Mucosa of rectum (tissue), 2 donors: ENCODE data around the gene RGMB.

Experiments
- H3K27ac ChIP-seq, 2 donors: one replicate each; pipeline ENCODE4 v1.7.0; 2013; ENCODE audit warnings: inconsistent platforms in 2 of 2, low read depth in 2 of 2, low read length in 2 of 2
- H3K27me3 ChIP-seq, 2 donors: one replicate each; pipeline ENCODE4 v1.7.0; 2013; ENCODE audit warnings: low read length in 2 of 2; ENCODE audit not compliant: control insufficient read depth in 2 of 2, insufficient read depth in 2 of 2
- H3K36me3 ChIP-seq, 2 donors: one replicate each; pipeline ENCODE4 v1.7.0; 2013; ENCODE audit warnings: low read length in 2 of 2; ENCODE audit not compliant: control insufficient read depth in 2 of 2, insufficient read depth in 2 of 2
- H3K4me1 ChIP-seq, 2 donors: one replicate each; pipeline ENCODE4 v1.7.0; 2013; ENCODE audit warnings: low read length in 2 of 2, mild to moderate bottlenecking in 1 of 2; ENCODE audit not compliant: control insufficient read depth in 2 of 2, insufficient read depth in 2 of 2
- H3K4me3 ChIP-seq, 2 donors: one replicate each; pipeline ENCODE4 v1.7.0; 2013; ENCODE audit warnings: low read length in 2 of 2
- H3K9ac ChIP-seq, 2 donors: one replicate each; pipeline ENCODE4 v1.7.0; 2013; ENCODE audit warnings: low read length in 2 of 2, low read depth in 1 of 2, mild to moderate bottlenecking in 1 of 2
- H3K9me3 ChIP-seq, 2 donors: one replicate each; pipeline ENCODE4 v1.7.0; 2013; ENCODE audit warnings: low read length in 2 of 2; ENCODE audit not compliant: control insufficient read depth in 2 of 2
- donor health status: healthy.
- donor health status: Normal muscosa, but diverticular disease.

RGMB gene

GRCh38 chr5:98781964-98782363 lies 8.5 kb downstream of the RGMB start:
- H3K27ac ChIP-seq = no peak overlapping the region
- no peaks in the 10 kb centered on the region for H3K27me3 ChIP-seq
- H3K4me3 ChIP-seq = no peak overlapping the region
- peaks cover 7 to 27% of the 10 kb centered on the region in 2 donors for H3K36me3 ChIP-seq
- no peaks in the 10 kb centered on the region for H3K9me3 ChIP-seq
- H3K9ac ChIP-seq = no peak overlapping the region
- H3K4me1 ChIP-seq = peaks cover 22 to 55% of the 10 kb centered on the region in 2 donors

DNA sequence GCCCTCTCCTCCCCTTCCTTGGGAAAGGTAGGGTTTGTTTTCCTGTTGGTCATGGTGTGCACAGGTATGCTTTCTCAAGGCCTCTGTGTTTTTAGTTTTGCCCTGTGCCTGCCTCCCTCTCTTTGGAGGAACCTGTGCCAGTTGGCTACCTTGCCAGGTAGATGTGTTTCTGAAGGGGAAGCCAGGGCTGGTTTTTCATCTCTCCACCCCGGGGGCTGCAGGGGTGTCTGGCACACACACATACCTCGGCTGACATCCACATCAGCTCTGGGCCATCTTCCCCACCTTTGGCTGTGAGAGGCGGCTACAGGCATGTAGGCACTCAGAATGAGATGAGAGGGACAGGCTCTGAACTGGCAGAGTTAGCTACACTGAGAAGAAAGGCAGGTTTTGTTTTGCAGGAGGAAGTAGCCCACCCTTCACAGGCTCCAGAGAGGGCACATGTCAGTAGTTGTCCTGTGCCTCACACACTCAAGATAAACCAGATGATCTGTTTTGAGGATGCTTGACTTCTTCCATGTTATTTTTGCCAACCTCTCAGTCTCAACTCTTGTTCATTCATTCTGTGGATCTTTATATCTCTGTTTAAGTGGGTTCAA lies 9.7 kb downstream of the RGMB start:
- Histone ChIP-seq H3K9ac (no peak overlapping the region), H3K27me3 (no peaks in the 10 kb centered on the region), H3K4me1 (peaks cover 34 to 61% of the 10 kb centered on the region in 2 donors), H3K36me3 (peaks cover 7 to 29% of the 10 kb centered on the region in 2 donors), H3K4me3 (peak overlapping the region in 1 of 2 donors; percentile 17), H3K9me3 (no peaks in the 10 kb centered on the region), H3K27ac (peak overlapping the region in 1 of 2 donors; percentile 9)

GRCh38 chr5:98784411-98784810 lies 10.9 kb downstream of the RGMB start:
- H3K4me3 ChIP-seq = no peak overlapping the region
- peaks cover 35 to 67% of the 10 kb centered on the region in 2 donors for H3K4me1 ChIP-seq
- H3K27me3 ChIP-seq = no peaks in the 10 kb centered on the region
- H3K36me3 ChIP-seq = peaks cover 7 to 29% of the 10 kb centered on the region in 2 donors
- no peak overlapping the region for H3K27ac ChIP-seq
- H3K9ac ChIP-seq = no peak overlapping the region
- no peaks in the 10 kb centered on the region for H3K9me3 ChIP-seq

- no peaks in the 10 kb centered on the region for H3K9me3 ChIP-seq
- H3K4me1 ChIP-seq = peaks cover 31 to 61% of the 10 kb centered on the region in 2 donors
- H3K27ac ChIP-seq = peak overlapping the region; percentile 24 to 71
- no peak overlapping the region for H3K4me3 ChIP-seq
- H3K36me3 ChIP-seq = peaks cover 4 to 23% of the 10 kb centered on the region in 2 donors
- no peak overlapping the region for H3K9ac ChIP-seq
- H3K27me3 ChIP-seq = no peaks in the 10 kb centered on the region
These were observed 11.8 kb downstream of the RGMB start for GRCh38 chr5:98785244-98785643.

DNA sequence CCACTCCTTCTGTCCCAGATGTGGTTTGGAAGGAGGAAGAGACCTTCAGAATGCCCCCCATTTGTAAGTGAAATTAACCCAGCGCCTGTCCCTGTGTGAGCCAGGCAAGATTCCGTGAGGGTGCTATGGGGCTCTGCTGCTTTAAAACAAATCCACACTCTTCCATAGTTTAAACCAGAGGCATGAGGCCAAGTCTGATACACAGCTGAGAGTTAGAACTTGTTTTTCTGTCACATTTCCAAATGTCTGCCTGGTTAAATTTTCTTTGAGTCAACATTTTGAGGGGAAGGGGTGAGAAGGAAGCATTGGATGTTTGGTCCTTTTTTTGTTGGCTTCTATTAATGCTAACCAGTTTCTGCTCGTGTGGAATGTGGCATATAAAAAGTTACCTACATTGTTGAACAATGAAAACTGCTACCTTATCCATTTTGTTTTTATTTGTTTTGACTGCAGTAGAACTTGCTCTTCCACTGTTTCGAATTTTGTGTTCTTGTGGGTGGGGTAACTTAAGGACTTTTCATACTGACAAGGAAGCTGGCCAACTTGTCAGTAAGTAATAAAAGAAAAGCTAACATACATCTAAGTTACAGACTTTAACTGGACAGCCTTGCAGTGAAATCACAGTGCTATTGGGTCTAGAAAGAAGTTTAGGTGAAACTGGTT lies 12.9 kb downstream of the RGMB start:
- H3K36me3 ChIP-seq = peaks cover 4 to 19% of the 10 kb centered on the region in 2 donors

DNA sequence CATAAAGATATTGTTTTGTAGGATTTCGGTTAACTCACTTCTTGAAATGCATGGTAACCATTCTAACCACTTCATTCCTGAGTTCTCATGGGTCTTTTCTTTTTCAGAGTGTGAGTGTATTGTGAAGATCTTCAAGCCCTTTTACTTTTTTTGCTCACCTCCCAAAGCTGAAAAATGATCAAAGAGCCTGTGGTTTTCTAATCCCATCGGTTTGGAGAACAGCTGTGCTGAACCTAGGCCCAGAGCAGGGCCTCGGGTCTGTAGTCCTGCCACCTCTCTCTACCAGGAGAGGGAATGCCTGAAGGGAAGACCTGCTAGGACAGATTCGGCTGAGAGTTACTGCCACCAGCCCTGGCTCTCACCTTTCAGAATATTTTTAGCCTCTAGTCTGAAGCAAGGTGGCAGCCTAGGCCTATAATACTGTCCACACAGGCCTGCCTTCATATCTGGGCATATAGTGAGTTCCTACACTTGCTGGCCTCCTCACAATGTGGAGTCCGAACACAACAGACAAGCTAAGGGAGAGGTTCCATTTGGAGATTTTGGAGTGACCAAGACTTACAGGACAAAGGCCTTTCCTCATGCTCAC lies 13.8 kb downstream of the RGMB start:
- Histone ChIP-seq H3K36me3 (peaks cover 4 to 13% of the 10 kb centered on the region in 2 donors), H3K9me3 (no peaks in the 10 kb centered on the region), H3K27ac (peak overlapping the region; percentile 59 to 63), H3K27me3 (no peaks in the 10 kb centered on the region), H3K9ac (peak overlapping the region; percentile 9 to 16), H3K4me3 (peak overlapping the region in 1 of 2 donors; percentile 43), H3K4me1 (peaks cover 35 to 57% of the 10 kb centered on the region in 2 donors)

More for the DNA sequence above, 12.9 kb downstream of the RGMB start:
- Histone ChIP-seq H3K4me3 (peak overlapping the region; percentile 9 to 11), H3K27me3 (no peaks in the 10 kb centered on the region), H3K9ac (peak overlapping the region in 1 of 2 donors; percentile 5), H3K9me3 (no peaks in the 10 kb centered on the region), H3K4me1 (peaks cover 37 to 54% of the 10 kb centered on the region in 2 donors), H3K27ac (peak overlapping the region; percentile 63 to 71)

- no peak overlapping the region for H3K27ac ChIP-seq
- H3K9ac ChIP-seq = no peak overlapping the region
- H3K9me3 ChIP-seq = no peaks in the 10 kb centered on the region
- peaks cover 35 to 53% of the 10 kb centered on the region in 2 donors for H3K4me1 ChIP-seq
- H3K27me3 ChIP-seq = no peaks in the 10 kb centered on the region
- H3K36me3 ChIP-seq = peaks cover 5 to 14% of the 10 kb centered on the region in 2 donors
- H3K4me3 ChIP-seq = no peak overlapping the region
These were observed 15.6 kb downstream of the RGMB start for GRCh38 chr5:98789029-98789428.

- no peak overlapping the region for H3K27ac ChIP-seq
- peaks cover 23 to 45% of the 10 kb centered on the region in 2 donors for H3K4me1 ChIP-seq
These were observed 17.6 kb downstream of the RGMB start for GRCh38 chr5:98791001-98791519.

GRCh38 chr5:98791898-98792580 lies 18.6 kb downstream of the RGMB start:
- peaks cover 19 to 38% of the 10 kb centered on the region in 2 donors for H3K4me1 ChIP-seq

More at GRCh38 chr5:98791001-98791519, 17.6 kb downstream of the RGMB start:
- no peak overlapping the region for H3K4me3 ChIP-seq
- H3K36me3 ChIP-seq = peaks cover 5 to 10% of the 10 kb centered on the region in 2 donors
- H3K9me3 ChIP-seq = no peaks in the 10 kb centered on the region
- no peaks in the 10 kb centered on the region for H3K27me3 ChIP-seq
- H3K9ac ChIP-seq = no peak overlapping the region

More at GRCh38 chr5:98791898-98792580, 18.6 kb downstream of the RGMB start:
- Histone ChIP-seq H3K4me3 (no peak overlapping the region), H3K36me3 (peaks cover 5 to 10% of the 10 kb centered on the region in 2 donors), H3K9me3 (no peaks in the 10 kb centered on the region), H3K27ac (no peak overlapping the region), H3K9ac (no peak overlapping the region), H3K27me3 (no peaks in the 10 kb centered on the region)
